CD14-positive monocyte (primary cell): Measurements from ENCODE around the gene TCOF1. TPM values are rescaled to one million over a fixed set of nuclear protein-coding genes. Genes with fewer than 3 reads are reported as not detected.

Source experiments
- DNase-seq, 3 donors: peaks; one replicate each; pipeline ENCODE4 v3.0.0-alpha.2; 2011 to 2022
- H2AFZ ChIP-seq: 2 replicates; pipeline ENCODE4 v1.6.0; 2012; ENCODE audit warnings: mild to moderate bottlenecking, low read depth, low read length, inconsistent platforms; ENCODE audit not compliant: insufficient read depth, poor library complexity, severe bottlenecking
- H3K27ac ChIP-seq, 2 donors: 1 replicate in 1 of 2; 2 replicates in 1 of 2; pipeline ENCODE4 v1.5.1; 2012 to 2013; ENCODE audit warnings: low read length in 2 of 2, control low read depth in 1 of 2, inconsistent platforms in 1 of 2, low read depth in 1 of 2, mild to moderate bottlenecking in 1 of 2
- H3K27me3 ChIP-seq, 2 donors: one replicate each; pipeline versions ENCODE4 v1.6.0 to v1.6.1; 2011 to 2013; ENCODE audit warnings: low read length in 2 of 2; ENCODE audit not compliant: control insufficient read depth in 2 of 2, insufficient read depth in 2 of 2
- H3K36me3 ChIP-seq, 2 donors: replicated peaks in 1 of 2; 1 replicate in 1 of 2; 2 replicates in 1 of 2; pipeline versions ENCODE4 v1.5.1 to v1.6.1; 2012 to 2013; ENCODE audit warnings: low read length in 2 of 2, control low read depth in 1 of 2, inconsistent platforms in 1 of 2, mild to moderate bottlenecking in 1 of 2; ENCODE audit not compliant: insufficient read depth in 2 of 2, control insufficient read depth in 1 of 2
- H3K4me1 ChIP-seq, 2 donors: 1 replicate in 1 of 2; 2 replicates in 1 of 2; pipeline versions ENCODE4 v1.5.1 to v1.6.1; 2012 to 2013; ENCODE audit warnings: low read length in 2 of 2, control low read depth in 1 of 2, inconsistent platforms in 1 of 2, mild to moderate bottlenecking in 1 of 2, moderate library complexity in 1 of 2; ENCODE audit not compliant: insufficient read depth in 2 of 2, control insufficient read depth in 1 of 2
- H3K4me2 ChIP-seq: replicated peaks from 2 replicates; pipeline ENCODE3; 2012; ENCODE audit warnings: low read length, moderate library complexity, mild to moderate bottlenecking; ENCODE audit not compliant: poor library complexity, severe bottlenecking; ENCODE audit errors: extremely low read depth
- H3K4me3 ChIP-seq, 3 experiments: fragments of 200-600 bp in 1 of 3; sonication (generic) in 1 of 3; replicated peaks in 1 of 3; 1 replicate in 2 of 3; 2 replicates in 1 of 3; pipeline ENCODE4 v1.5.1; 2011 to 2013; ENCODE audit warnings: low read length in 3 of 3, mild to moderate bottlenecking in 3 of 3, control low read depth in 2 of 3, low read depth in 2 of 3, inconsistent platforms in 1 of 3, moderate library complexity in 1 of 3
- H3K79me2 ChIP-seq: 2 replicates; pipeline ENCODE4 v1.6.0; 2012; ENCODE audit warnings: mild to moderate bottlenecking, control low read depth, inconsistent platforms, low read length, moderate library complexity; ENCODE audit not compliant: insufficient read depth
- H3K9ac ChIP-seq: 2 replicates; pipeline ENCODE4 v1.6.0; 2017; ENCODE audit warnings: low read length, mild to moderate bottlenecking; ENCODE audit not compliant: insufficient read depth, poor library complexity, severe bottlenecking
- H3K9me3 ChIP-seq, 2 donors: replicated peaks in 1 of 2; 1 replicate in 1 of 2; 2 replicates in 1 of 2; pipeline versions ENCODE4 v1.5.1 to v1.6.1; 2012 to 2013; ENCODE audit warnings: low read length in 2 of 2, control low read depth in 1 of 2; ENCODE audit not compliant: control insufficient read depth in 1 of 2, insufficient read depth in 1 of 2
- H4K20me1 ChIP-seq: 2 replicates; pipeline ENCODE4 v1.6.0; 2012; ENCODE audit warnings: mild to moderate bottlenecking, low read length, control low read depth, moderate library complexity; ENCODE audit not compliant: insufficient read depth
- H3K27ac Mint-ChIP-seq, 7 donors: one replicate each; pipeline ENCODE4 v1.8.0; 2020; ENCODE audit warnings: mild to moderate bottlenecking in 7 of 7, mixed read lengths in 7 of 7, moderate library complexity in 6 of 7, inconsistent platforms in 2 of 7
- H3K27me3 Mint-ChIP-seq, 3 donors: one replicate each; pipeline ENCODE4 v1.8.0; 2021 to 2022; ENCODE audit warnings: low read depth in 3 of 3, mild to moderate bottlenecking in 3 of 3, mixed read lengths in 3 of 3, moderate library complexity in 3 of 3, inconsistent platforms in 1 of 3
- H3K36me3 Mint-ChIP-seq, 2 donors: one replicate each; pipeline ENCODE4 v1.8.0; 2020; ENCODE audit warnings: mixed read lengths in 2 of 2, inconsistent platforms in 1 of 2, mild to moderate bottlenecking in 1 of 2
- H3K4me1 Mint-ChIP-seq: one replicate; pipeline ENCODE4 v1.8.0; 2020; ENCODE audit warnings: mild to moderate bottlenecking, mixed read lengths
- H3K4me3 Mint-ChIP-seq, 2 donors: one replicate each; pipeline ENCODE4 v1.8.0; 2020; ENCODE audit warnings: mild to moderate bottlenecking in 2 of 2, mixed read lengths in 2 of 2, moderate library complexity in 1 of 2
- H3K9me3 Mint-ChIP-seq, 7 donors: one replicate each; pipeline ENCODE4 v1.8.0; 2020 to 2022; ENCODE audit warnings: mixed read lengths in 7 of 7, mild to moderate bottlenecking in 6 of 7, moderate library complexity in 6 of 7, inconsistent platforms in 2 of 7
- WGBS: methylation state at CpG from one replicate; pipeline ENCODE4 v1.1.5; 2013; ENCODE audit warnings: missing lambda C conversion rate; ENCODE audit not compliant: insufficient coverage; 5-methylcytosine and 5-hydroxymethylcytosine counted together
- intact Hi-C, 2 donors: fragments of 100-400 bp; cut with micrococcal nuclease; formaldehyde crosslinking; loops; one replicate each; pipeline versions ENCODE4 v1.15.0 to v1.15.1; 2023
- polyA plus RNA-seq, 3 donors: library from polyadenylated mRNA; depleted of rRNA in 1 of 3; unstranded in 2 of 3; stranded (reverse) in 1 of 3; fragments of 300-500 nt in 2 of 3; fragments of >200 nt in 1 of 3; fragmentation: Illumina TruSeq in 2 of 3; gene quantifications; 1 replicate in 2 of 3; 2 replicates in 1 of 3; pipeline ENCODE4 v1.2.3, GENCODE V29; 2012 to 2021
- TF ChIP-seq, protein P1 (sequence below): fragments of 200-600 bp; IDR thresholded peaks from one replicate; pipeline ENCODE4 v1.8.0; 2022; ENCODE audit warnings: antibody characterized with exemption, mild to moderate bottlenecking

The TCOF1 gene
- polyA plus RNA-seq, 3 donors = 1.4 to 18.0 (median 2.3) TPM

GRCh38 chr5:150315245-150315644 lies 42.3 kb upstream of the TCOF1 start:
- Histone ChIP-seq H3K9ac (no peak overlapping the region), H3K4me1 (no peaks in the 10 kb centered on the region), H3K79me2 (no peaks in the 10 kb centered on the region), H3K4me3 (no peak overlapping the region), H3K27me3 (no peaks in the 10 kb centered on the region), H3K36me3 (no peaks in the 10 kb centered on the region), H3K9me3 (no peaks in the 10 kb centered on the region), H3K4me2 (no peak overlapping the region), H4K20me1 (no peaks in the 10 kb centered on the region), H3K27ac (no peak overlapping the region), H2AFZ (no peak overlapping the region)
- Mint-ChIP-seq H3K9me3 (no peaks in the 10 kb centered on the region), H3K36me3 (no peaks in the 10 kb centered on the region), H3K4me1 (peaks cover 2% of the 10 kb centered on the region), H3K27ac (no peak overlapping the region), H3K27me3 (peaks cover 2 to 8% (median 2%) of the 10 kb centered on the region in 3 donors), H3K4me3 (no peak overlapping the region)
- no peak for DNase-seq
- intact Hi-C loops = no loop called here
- TF ChIP-seq, protein P1, sequence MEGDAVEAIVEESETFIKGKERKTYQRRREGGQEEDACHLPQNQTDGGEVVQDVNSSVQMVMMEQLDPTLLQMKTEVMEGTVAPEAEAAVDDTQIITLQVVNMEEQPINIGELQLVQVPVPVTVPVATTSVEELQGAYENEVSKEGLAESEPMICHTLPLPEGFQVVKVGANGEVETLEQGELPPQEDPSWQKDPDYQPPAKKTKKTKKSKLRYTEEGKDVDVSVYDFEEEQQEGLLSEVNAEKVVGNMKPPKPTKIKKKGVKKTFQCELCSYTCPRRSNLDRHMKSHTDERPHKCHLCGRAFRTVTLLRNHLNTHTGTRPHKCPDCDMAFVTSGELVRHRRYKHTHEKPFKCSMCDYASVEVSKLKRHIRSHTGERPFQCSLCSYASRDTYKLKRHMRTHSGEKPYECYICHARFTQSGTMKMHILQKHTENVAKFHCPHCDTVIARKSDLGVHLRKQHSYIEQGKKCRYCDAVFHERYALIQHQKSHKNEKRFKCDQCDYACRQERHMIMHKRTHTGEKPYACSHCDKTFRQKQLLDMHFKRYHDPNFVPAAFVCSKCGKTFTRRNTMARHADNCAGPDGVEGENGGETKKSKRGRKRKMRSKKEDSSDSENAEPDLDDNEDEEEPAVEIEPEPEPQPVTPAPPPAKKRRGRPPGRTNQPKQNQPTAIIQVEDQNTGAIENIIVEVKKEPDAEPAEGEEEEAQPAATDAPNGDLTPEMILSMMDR = no peak
- 74% methylated on average over 2 of the region's 4 CpGs for WGBS

DNA sequence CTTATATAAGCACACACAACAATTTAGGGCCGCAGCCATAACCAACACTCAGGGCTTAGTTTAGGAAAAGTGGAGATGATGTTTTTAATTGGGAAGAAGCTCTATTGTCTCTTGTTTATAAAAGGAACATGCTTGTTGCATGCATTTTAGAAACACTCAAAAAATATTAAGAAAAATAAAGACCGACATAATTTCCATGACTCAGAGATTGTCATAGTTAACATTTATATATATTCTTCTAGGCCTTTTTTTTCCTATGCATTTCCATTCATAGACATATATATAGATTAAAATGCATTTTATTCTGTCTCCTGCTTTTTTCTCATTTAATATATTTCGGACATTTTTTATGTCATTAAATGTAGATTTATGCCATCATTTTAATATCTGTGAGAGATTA lies 41.2 kb upstream of the TCOF1 start:
- DNase-seq = no peak
- no peak overlapping the region for H3K27ac ChIP-seq
- no peak overlapping the region for H3K9ac ChIP-seq
- H3K9me3 Mint-ChIP-seq = no peaks in the 10 kb centered on the region
- H3K27me3 ChIP-seq = no peaks in the 10 kb centered on the region
- no peaks in the 10 kb centered on the region for H3K36me3 Mint-ChIP-seq
- no peaks in the 10 kb centered on the region for H3K9me3 ChIP-seq
- H3K4me1 ChIP-seq = no peaks in the 10 kb centered on the region
- no peak overlapping the region for H3K4me3 ChIP-seq
- H3K4me1 Mint-ChIP-seq = peaks cover 2% of the 10 kb centered on the region
- no peak overlapping the region for H3K4me2 ChIP-seq
- H3K36me3 ChIP-seq = no peaks in the 10 kb centered on the region
- TF ChIP-seq, protein P1 = no peak
- H3K79me2 ChIP-seq = no peaks in the 10 kb centered on the region
- H4K20me1 ChIP-seq = no peaks in the 10 kb centered on the region
- intact Hi-C loops = no loop called here
- H3K27ac Mint-ChIP-seq = no peak overlapping the region
- H3K4me3 Mint-ChIP-seq = no peak overlapping the region
- WGBS = no CpG with 5 or more reads among the region's 3 CpGs
- H3K27me3 Mint-ChIP-seq = peaks cover 0 to 6% (median 2%) of the 10 kb centered on the region in 3 donors
- no peak overlapping the region for H2AFZ ChIP-seq
